NB4 (cell line): ENCODE measurements around the gene TSPAN5.

Experiments used
- DNase-seq: peaks from one replicate; pipeline ENCODE4 v3.0.0; 2010; ENCODE audit warnings: low read depth
- H3K4me3 ChIP-seq: one replicate; pipeline ENCODE4 v1.5.1; 2011; ENCODE audit warnings: mild to moderate bottlenecking, low read depth, low read length, moderate library complexity
- CTCF ChIP-seq: IDR thresholded peaks from one replicate; pipeline ENCODE4 v1.5.1; 2012; ENCODE audit warnings: low read depth, low read length
- MAX ChIP-seq: IDR thresholded peaks from 2 replicates; pipeline ENCODE4 v1.6.1; 2011; ENCODE audit warnings: low read depth, low read length
- MYC ChIP-seq: IDR thresholded peaks from 2 replicates; pipeline ENCODE4 v1.6.1; 2011; ENCODE audit warnings: low read depth, low read length
- POLR2A ChIP-seq: IDR thresholded peaks from 2 replicates; pipeline ENCODE4 v1.6.1; 2011; ENCODE audit warnings: mild to moderate bottlenecking; ENCODE audit not compliant: insufficient read length; ENCODE audit errors: extremely low read depth

Gene TSPAN5

GRCh38 chr4:98670186-98670585, 11.8 kb upstream of the TSPAN5 start:
- no peak overlapping the region for H3K4me3 ChIP-seq
- no peak for TF ChIP-seq MYC
- TF ChIP-seq POLR2A = no peak
- TF ChIP-seq CTCF = no peak
- no peak for TF ChIP-seq MAX
- DNase-seq = no peak

GRCh38 chr4:98669577-98669976, 11.2 kb upstream of the TSPAN5 start:
- no peak for DNase-seq
- TF ChIP-seq MYC = no peak
- no peak overlapping the region for H3K4me3 ChIP-seq

- DNase-seq = peak; percentile 18
- no peak for TF ChIP-seq POLR2A
- no peak for TF ChIP-seq MAX
- no peak for TF ChIP-seq MYC
- no peak for TF ChIP-seq CTCF
- no peak overlapping the region for H3K4me3 ChIP-seq
These were observed 6.5 kb upstream of the TSPAN5 start for GRCh38 chr4:98664959-98665358.

- H3K4me3 ChIP-seq = no peak overlapping the region
- no peak for TF ChIP-seq POLR2A
- no peak for TF ChIP-seq CTCF
- no peak for TF ChIP-seq MYC
- no peak for TF ChIP-seq MAX
- DNase-seq = peak; percentile 21
These were observed 5.0 kb upstream of the TSPAN5 start for GRCh38 chr4:98663226-98664006.

- TF ChIP-seq POLR2A = no peak
- TF ChIP-seq MYC = no peak
- no peak for TF ChIP-seq CTCF
- no peak for TF ChIP-seq MAX
- no peak overlapping the region for H3K4me3 ChIP-seq
- no peak for DNase-seq
These were observed 4.3 kb upstream of the TSPAN5 start for GRCh38 chr4:98662626-98663225.

- H3K4me3 ChIP-seq = no peak overlapping the region
- TF ChIP-seq MAX (no peak), CTCF (no peak), POLR2A (no peak), MYC (no peak)
- DNase-seq = no peak
These were observed 3.6 kb upstream of the TSPAN5 start for GRCh38 chr4:98662055-98662453.
